Activated CD8-positive, alpha-beta T cell treated with anti-CD3 and anti-CD28 coated beads for 36 hours (primary cell): ENCODE results near the gene ENAH. TPM values are rescaled to one million over a fixed set of nuclear protein-coding genes. Genes with fewer than 3 reads are reported as not detected.

Source experiments
- ATAC-seq: fragments of 200-7000 bp; cut with Tn5 transposase; one replicate; pipeline ENCODE4 v1.10.0; 2021; ENCODE audit warnings: mild to moderate bottlenecking, moderate library complexity
- CTCF ChIA-PET: fragments of 350-600 bp; sonication (Branson Sonifier 250); formaldehyde crosslinking; loops from one replicate; lab custom pipeline; 2021; ENCODE audit warnings: antibody characterized with exemption; lab: Charles Lee
- POLR2A ChIA-PET: fragments of 350-600 bp; sonication (Branson Sonifier 250); formaldehyde crosslinking; loops from one replicate; lab custom pipeline; 2021; ENCODE audit warnings: antibody characterized with exemption; lab: Charles Lee
- DNase-seq: peaks from one replicate; pipeline ENCODE4 v3.0.0-alpha.2; 2020
- H3K27ac Mint-ChIP-seq: one replicate; pipeline ENCODE4 v1.8.0; 2021; ENCODE audit warnings: mild to moderate bottlenecking, mixed read lengths
- H3K27me3 Mint-ChIP-seq: one replicate; pipeline ENCODE4 v1.8.0; 2021; ENCODE audit warnings: mixed read lengths
- H3K36me3 Mint-ChIP-seq: one replicate; pipeline ENCODE4 v1.8.0; 2021; ENCODE audit warnings: low read depth, mixed read lengths
- H3K4me1 Mint-ChIP-seq: one replicate; pipeline ENCODE4 v1.8.0; 2021; ENCODE audit warnings: low read depth, mixed read lengths
- H3K4me3 Mint-ChIP-seq: one replicate; pipeline ENCODE4 v1.8.0; 2021; ENCODE audit warnings: mild to moderate bottlenecking, moderate library complexity, mixed read lengths
- H3K9me3 Mint-ChIP-seq: one replicate; pipeline ENCODE4 v1.8.0; 2021; ENCODE audit warnings: mixed read lengths
- CTCF ChIP-seq: fragments of 200-600 bp; IDR thresholded peaks from one replicate; pipeline ENCODE4 v1.8.0; 2022; ENCODE audit warnings: antibody characterized with exemption, mild to moderate bottlenecking
- intact Hi-C: fragments of 100-400 bp; cut with micrococcal nuclease; formaldehyde crosslinking; loops from one replicate; pipeline ENCODE4 v1.10.0; 2022
- total RNA-seq, 2 experiments: library from RNA; stranded (reverse); gene quantifications; one replicate each; pipeline ENCODE4 v1.2.3, GENCODE V29; 2021

Gene ENAH
- total RNA-seq, 2 experiments from 2014 or later, result 0.51 to 0.65 TPM

GRCh38 chr1:225525377-225525776 lies 127.5 kb downstream of the ENAH start:
- no peak for ATAC-seq

GRCh38 chr1:225524570-225524969 lies 128.4 kb downstream of the ENAH start:
- H3K4me3 Mint-ChIP-seq, result no peak overlapping the region
- H3K4me1 Mint-ChIP-seq, result no peaks in the 10 kb centered on the region
- H3K9me3 Mint-ChIP-seq, result no peaks in the 10 kb centered on the region
- CTCF ChIA-PET, result interaction anchor here (0.9 to 2.7 kb wide), 2 partner anchors 50 to 438 kb away, joined by 3 to 10 read pairs; no protein-coding TSS in a partner anchor
- no peak overlapping the region for H3K27ac Mint-ChIP-seq
- DNase-seq (no peak), ATAC-seq (no peak)
- no peaks in the 10 kb centered on the region for H3K36me3 Mint-ChIP-seq
- peaks cover 2% of the 10 kb centered on the region for H3K27me3 Mint-ChIP-seq
- TF ChIP-seq CTCF, result no peak
- POLR2A ChIA-PET, result no interaction called here
- intact Hi-C loops, result no loop called here

More at GRCh38 chr1:225525377-225525776, 127.5 kb downstream of the ENAH start:
- Mint-ChIP-seq H3K36me3 (no peaks in the 10 kb centered on the region), H3K9me3 (no peaks in the 10 kb centered on the region), H3K4me1 (no peaks in the 10 kb centered on the region), H3K4me3 (no peak overlapping the region), H3K27me3 (peaks cover 2% of the 10 kb centered on the region), H3K27ac (no peak overlapping the region)
- intact Hi-C loops, result no loop called here
- DNase-seq, result no peak
- ChIA-PET CTCF (interaction anchor here (1.0 kb wide), 1 partner anchor 51 kb away, joined by 3 read pairs; no protein-coding TSS in a partner anchor), POLR2A (no interaction called here)
- TF ChIP-seq CTCF, result no peak

- DNase-seq, result no peak
- H3K27ac Mint-ChIP-seq, result no peak overlapping the region
- ATAC-seq, result no peak
- no peaks in the 10 kb centered on the region for H3K4me1 Mint-ChIP-seq
- ChIA-PET CTCF (interaction anchor here (0.9 to 2.7 kb wide), 5 partner anchors 15 to 464 kb away, joined by 3 to 10 read pairs (median 3); no protein-coding TSS in a partner anchor), POLR2A (no interaction called here)
- intact Hi-C loops, result no loop called here
- no peaks in the 10 kb centered on the region for H3K9me3 Mint-ChIP-seq
- no peak for TF ChIP-seq CTCF
- no peak overlapping the region for H3K4me3 Mint-ChIP-seq
- no peaks in the 10 kb centered on the region for H3K36me3 Mint-ChIP-seq
- peaks cover 2% of the 10 kb centered on the region for H3K27me3 Mint-ChIP-seq
Observed at GRCh38 chr1:225523263-225523950, 129.5 kb downstream of the ENAH start.

GRCh38 chr1:225522588-225523262 lies 130.2 kb downstream of the ENAH start:
- H3K27ac Mint-ChIP-seq, result no peak overlapping the region
- H3K36me3 Mint-ChIP-seq, result no peaks in the 10 kb centered on the region
- peaks cover 2% of the 10 kb centered on the region for H3K27me3 Mint-ChIP-seq
- POLR2A ChIA-PET, result no interaction called here
- no peak for DNase-seq
- intact Hi-C loops, result no loop called here
- no peak for ATAC-seq
- H3K4me3 Mint-ChIP-seq, result no peak overlapping the region
- CTCF ChIA-PET, result interaction anchor here (0.9 to 2.7 kb wide), 5 partner anchors 14 to 465 kb away, joined by 3 to 10 read pairs (median 4); no protein-coding TSS in a partner anchor
- TF ChIP-seq CTCF, result no peak
- H3K4me1 Mint-ChIP-seq, result no peaks in the 10 kb centered on the region
- H3K9me3 Mint-ChIP-seq, result no peaks in the 10 kb centered on the region
